SK-N-SH (cell line): Measurements from ENCODE around the gene OIP5. TPM values are rescaled to one million over a fixed set of nuclear protein-coding genes. Genes with fewer than 3 reads are reported as not detected.
"Not testable (repeated sequence)": the region's sequence is repeated elsewhere in the genome, so short reads cannot be mapped to it uniquely, and the experiment has no call there.

ENCODE experiments used
- CTCF ChIA-PET: fragments of 300-600, 350-600 bp; formaldehyde crosslinking; extraction: SDS; loops from one replicate; lab custom pipeline; 2021; lab: Yijun Ruan, JAX
- POLR2A ChIA-PET: fragments of 350-600 bp; sonication (Branson Sonifier 250); formaldehyde crosslinking; extraction: SDS; loops from one replicate; lab custom pipeline; 2020; ENCODE audit warnings: antibody characterized with exemption, inconsistent platforms; lab: Yijun Ruan, JAX
- DNase-seq: peaks from one replicate; pipeline ENCODE4 v3.0.0; 2012
- H2AFZ ChIP-seq: fragments of 200-600 bp; sonication (generic); 2 replicates; pipeline ENCODE4 v1.8.1; 2016; ENCODE audit warnings: antibody characterized with exemption, mild to moderate bottlenecking, low read depth
- H3F3A ChIP-seq: fragments of 200-600 bp; sonication (generic); replicated peaks from 2 replicates; pipeline ENCODE3; 2016; ENCODE audit warnings: antibody characterized with exemption, mild to moderate bottlenecking; ENCODE audit not compliant: insufficient read depth
- H3K27ac ChIP-seq, 2 experiments: fragments of 200-500 bp in 1 of 2; fragments of 200-600 bp in 1 of 2; sonication (Bioruptor generic) in 1 of 2; sonication (generic), shearing (Covaris generic) in 1 of 2; 2 replicates each; pipeline versions ENCODE4 v1.5.1 to v1.6.1; 2014 to 2016; ENCODE audit warnings: low read depth in 2 of 2, inconsistent platforms in 1 of 2, low read length in 1 of 2, mild to moderate bottlenecking in 1 of 2, mixed read lengths in 1 of 2
- H3K27me3 ChIP-seq: fragments of 200-600 bp; sonication (generic), shearing (Covaris generic); 2 replicates; pipeline ENCODE4 v1.6.1; 2016; ENCODE audit warnings: mixed run types; ENCODE audit not compliant: insufficient read depth
- H3K36me3 ChIP-seq, 2 experiments: fragments of 200-500 bp in 1 of 2; fragments of 200-600 bp in 1 of 2; sonication (Bioruptor generic) in 1 of 2; sonication (generic) in 1 of 2; replicated peaks in 1 of 2; 2 replicates each; pipeline versions ENCODE3 to v1.5.1; 2014 to 2016; ENCODE audit warnings: low read length in 1 of 2, mild to moderate bottlenecking in 1 of 2; ENCODE audit not compliant: insufficient read depth in 2 of 2, control insufficient read depth in 1 of 2
- H3K4me1 ChIP-seq, 2 experiments: fragments of 200-500 bp in 1 of 2; fragments of 200-600 bp in 1 of 2; sonication (Bioruptor generic) in 1 of 2; sonication (generic), shearing (Covaris generic) in 1 of 2; 2 replicates each; pipeline versions ENCODE4 v1.5.1 to v1.6.1; 2014 to 2016; ENCODE audit warnings: low read depth in 1 of 2, low read length in 1 of 2, mixed run types in 1 of 2; ENCODE audit not compliant: insufficient read depth in 2 of 2, control insufficient read depth in 1 of 2
- H3K4me2 ChIP-seq: fragments of 200-600 bp; sonication (generic), shearing (Covaris generic); 2 replicates; pipeline ENCODE4 v1.6.1; 2017; ENCODE audit warnings: mixed run types
- H3K4me3 ChIP-seq, 2 experiments: fragments of 200-500 bp in 1 of 2; fragments of 200-600 bp in 1 of 2; sonication (Bioruptor generic) in 1 of 2; sonication (generic), shearing (Covaris generic) in 1 of 2; 2 replicates each; pipeline versions ENCODE4 v1.5.1 to v1.8.1; 2014 to 2016; ENCODE audit warnings: low read depth in 2 of 2, inconsistent platforms in 1 of 2, low read length in 1 of 2, mild to moderate bottlenecking in 1 of 2, mixed read lengths in 1 of 2, moderate library complexity in 1 of 2
- H3K79me2 ChIP-seq: fragments of 200-600 bp; sonication (generic); 2 replicates; pipeline ENCODE4 v1.8.1; 2017; ENCODE audit warnings: mild to moderate bottlenecking; ENCODE audit not compliant: insufficient read depth
- H3K9ac ChIP-seq: fragments of 200-600 bp; sonication (generic); 2 replicates; pipeline ENCODE4 v1.6.1; 2017; ENCODE audit warnings: mixed run types
- H3K9me2 ChIP-seq: fragments of 200-600 bp; sonication (generic); 2 replicates; pipeline ENCODE4 v1.6.1; 2017; ENCODE audit warnings: mixed run types
- H3K9me3 ChIP-seq: fragments of 200-600 bp; sonication (generic); 2 replicates; pipeline ENCODE4 v1.6.1; 2017; ENCODE audit warnings: mixed run types, mild to moderate bottlenecking, moderate library complexity
- H4K20me1 ChIP-seq: fragments of 200-600 bp; sonication (generic); 2 replicates; pipeline ENCODE4 v1.6.1; 2017; ENCODE audit warnings: mild to moderate bottlenecking, mixed run types; ENCODE audit not compliant: insufficient read depth
- GATA2 ChIP-seq: sonication (generic); formaldehyde crosslinking; IDR thresholded peaks from 2 replicates; pipeline ENCODE4 v1.5.0; 2020; ENCODE audit warnings: mild to moderate bottlenecking, missing genetic modification reagents
- IRF3 ChIP-seq: fragments of 150-350 bp; IDR thresholded peaks from 2 replicates; pipeline ENCODE4 v1.6.1; 2016; ENCODE audit warnings: mild to moderate bottlenecking, low read depth, low read length
- NFIC ChIP-seq: IDR thresholded peaks from 2 replicates; pipeline ENCODE4 v1.4.0; 2012; ENCODE audit warnings: borderline replicate concordance
- RXRA ChIP-seq: IDR thresholded peaks from 2 replicates; pipeline ENCODE4 v1.4.0; 2012; ENCODE audit warnings: low read depth, mild to moderate bottlenecking, borderline replicate concordance
- TAF1 ChIP-seq: IDR thresholded peaks from 2 replicates; pipeline ENCODE4 v1.6.1; 2012; ENCODE audit warnings: low read depth, mild to moderate bottlenecking, low read length, moderate library complexity, borderline replicate concordance
- WGBS: methylation state at CpG from one replicate; pipeline ENCODE4 v1.1.6; 2017; ENCODE audit warnings: low lambda C conversion rate; 5-methylcytosine and 5-hydroxymethylcytosine counted together
- polyA plus RNA-seq, 3 experiments: library from polyadenylated mRNA; depleted of rRNA; stranded (reverse); fragments of >200 nt; gene quantifications; 2 replicates each; pipeline ENCODE4 v1.2.3, GENCODE V29; 2012

Gene OIP5
- polyA plus RNA-seq, 1 of the 3 experiments (the other 2 are of a cell fraction) = 8.4 TPM

GRCh38 chr15:41263891-41264351 lies 68.5 kb downstream of the OIP5 start:
- no peak for TF ChIP-seq RXRA
- no peak for TF ChIP-seq NFIC
- TF ChIP-seq IRF3 = no peak
- TF ChIP-seq GATA2 (CRISPR knock-in tag) = no peak
- TF ChIP-seq, all 33 proteins: peak for 0
- no peak for DNase-seq
- H3K4me1 ChIP-seq = no peaks in the 10 kb centered on the region
- no peak overlapping the region for H3K4me3 ChIP-seq
- no peak overlapping the region for H3K27ac ChIP-seq
- 90% methylated on average over 6 of the region's 6 CpGs for WGBS
- H4K20me1 ChIP-seq = no peaks in the 10 kb centered on the region
- H3K79me2 ChIP-seq = no peaks in the 10 kb centered on the region
- no peak overlapping the region for H3K9ac ChIP-seq
- H3K27me3 ChIP-seq = no peaks in the 10 kb centered on the region
- H3K9me2 ChIP-seq = no peaks in the 10 kb centered on the region
- no peak overlapping the region for H2AFZ ChIP-seq
- ChIA-PET POLR2A (no interaction called here), CTCF (interaction anchor here (0.8 kb wide), 1 partner anchor 9 kb away, joined by 3 read pairs; no protein-coding TSS in a partner anchor)
- H3K36me3 ChIP-seq = peaks cover 10 to 25% of the 10 kb centered on the region in 2 experiments
- no peak overlapping the region for H3K4me2 ChIP-seq
- H3K9me3 ChIP-seq = no peaks in the 10 kb centered on the region
- H3F3A ChIP-seq = no peaks in the 10 kb centered on the region

GRCh38 chr15:41262571-41262970 lies 69.8 kb downstream of the OIP5 start:
- ChIA-PET CTCF (no interaction called here), POLR2A (no interaction called here)
- no peaks in the 10 kb centered on the region for H3K27me3 ChIP-seq
- no peak overlapping the region for H3K9ac ChIP-seq
- H3K4me2 ChIP-seq = no peak overlapping the region
- no peaks in the 10 kb centered on the region for H3K9me3 ChIP-seq
- H3F3A ChIP-seq = no peaks in the 10 kb centered on the region
- no peak overlapping the region for H3K27ac ChIP-seq
- H2AFZ ChIP-seq = no peak overlapping the region
- no peaks in the 10 kb centered on the region for H3K9me2 ChIP-seq
- no peaks in the 10 kb centered on the region for H4K20me1 ChIP-seq
- H3K4me1 ChIP-seq = no peaks in the 10 kb centered on the region
- DNase-seq = no peak
- WGBS = 95% methylated on average over 8 of the region's 8 CpGs
- no peak overlapping the region for H3K4me3 ChIP-seq
- peaks cover 18 to 28% of the 10 kb centered on the region in 2 experiments for H3K36me3 ChIP-seq
- TF ChIP-seq RXRA = no peak
- TF ChIP-seq TAF1 = no peak
- TF ChIP-seq IRF3 = no peak
- no peaks in the 10 kb centered on the region for H3K79me2 ChIP-seq

- H2AFZ ChIP-seq, H3K9me2 ChIP-seq, H3F3A ChIP-seq, H4K20me1 ChIP-seq, H3K27ac ChIP-seq, POLR2A ChIA-PET, H3K9me3 ChIP-seq, DNase-seq, H3K9ac ChIP-seq, H3K27me3 ChIP-seq, H3K79me2 ChIP-seq, H3K4me3 ChIP-seq, H3K4me1 ChIP-seq, H3K4me2 ChIP-seq: not testable (repeated sequence)
- peaks cover 22 to 23% of the 10 kb centered on the region in 2 experiments for H3K36me3 ChIP-seq
- 92% methylated on average over 7 of the region's 7 CpGs for WGBS
- CTCF ChIA-PET = interaction anchor here (1.0 kb wide), 1 partner anchor 323 kb away, joined by 3 read pairs; no protein-coding TSS in a partner anchor
Observed at GRCh38 chr15:41260924-41261323, 71.5 kb downstream of the OIP5 start.
